ENCODE results near the gene SYCP2L.

GRCh38 chr6:10904015-10904414, 17.2 kb downstream of the SYCP2L start:
- no peak for TF ChIP-seq KDM1A (IDR thresholded peaks at IDR 0.05; ENCODE audit: low read depth)
- no peak for TF ChIP-seq EP300 (IDR thresholded peaks at IDR 0.05)
- TF ChIP-seq CTCF (IDR thresholded peaks at IDR 0.05): no peak
- no peak for TF ChIP-seq NR3C1 (IDR thresholded peaks at IDR 0.05)
- TF ChIP-seq MAFK (IDR thresholded peaks at IDR 0.05; ENCODE audit: partially characterized antibody): no peak
- TF ChIP-seq EHMT2 (IDR thresholded peaks at IDR 0.05; ENCODE audit: low read depth): no peak
- TF ChIP-seq BHLHE40 (IDR thresholded peaks at IDR 0.05; ENCODE audit: low read depth, low read length): no peak

Measured in A549 (cell line).